Central memory CD4-positive, alpha-beta T cell (primary cell): Measurements from ENCODE around the gene THOP1.
"Not testable (repeated sequence)": the region's sequence is repeated elsewhere in the genome, so short reads cannot be mapped to it uniquely, and the experiment has no call there.

Experiments used
- DNase-seq: peaks from one replicate; pipeline ENCODE4 v3.0.0; 2022

THOP1 gene

DNA sequence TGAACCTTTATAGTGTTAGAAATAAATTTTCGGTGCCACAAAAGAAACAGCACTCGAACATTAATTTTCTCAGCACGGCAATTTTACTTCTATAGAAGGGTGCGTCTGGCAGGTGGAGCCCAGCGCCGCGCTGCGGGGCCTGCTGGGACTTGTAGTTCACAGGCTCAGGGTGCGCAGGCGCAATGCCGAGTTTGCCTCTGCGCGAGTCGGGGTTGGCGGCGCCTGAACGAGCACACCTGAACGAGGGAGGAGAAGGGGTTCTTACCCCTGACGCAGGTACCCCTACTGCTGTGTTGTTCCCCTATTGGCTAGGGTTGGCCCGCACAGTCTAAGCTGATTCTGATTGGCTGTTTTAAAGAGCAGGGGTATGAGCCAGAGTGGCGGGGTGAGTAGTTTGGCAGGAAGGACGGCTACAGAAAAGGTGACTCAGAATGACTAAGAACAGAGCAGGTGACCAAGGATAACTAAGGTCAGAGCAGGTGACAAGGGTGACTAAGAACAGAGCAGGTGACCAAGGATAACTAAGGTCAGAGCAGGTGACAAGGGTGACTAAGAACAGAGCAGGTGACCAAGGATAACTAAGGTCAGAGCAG is 32.0 kb downstream of the THOP1 start:
- DNase-seq: not testable (repeated sequence)

DNA sequence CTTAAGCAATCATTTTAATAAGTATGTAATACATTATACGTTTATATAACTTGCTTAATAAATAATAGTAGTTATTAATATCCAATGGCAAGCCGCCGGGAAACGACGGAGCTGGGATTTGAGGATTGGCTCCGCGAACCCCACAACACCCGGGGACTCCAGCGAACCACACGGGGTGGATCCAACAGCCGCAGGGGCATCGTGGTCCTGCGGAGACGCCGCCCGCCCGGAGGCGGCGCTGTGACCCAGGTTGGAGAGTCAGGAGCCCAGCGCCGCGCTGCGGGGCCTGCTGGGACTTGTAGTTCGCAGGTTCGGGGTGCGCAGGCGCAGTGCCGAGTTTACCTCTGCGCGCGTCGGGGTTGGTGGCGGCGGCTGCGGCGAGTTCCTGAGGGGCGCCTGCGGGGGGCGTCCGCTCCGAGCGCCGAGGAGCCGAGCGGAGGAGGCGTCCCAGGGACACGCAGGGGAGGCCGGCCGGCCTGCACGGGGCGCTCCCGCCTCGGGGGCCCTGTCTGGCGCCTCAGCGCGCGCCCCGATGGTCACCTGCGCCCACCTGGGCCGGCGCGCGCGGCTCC is 34.3 kb downstream of the THOP1 start, which contains the start of gene ZNF554:
ZNF554 (plus strand) TSS at position 329 of the 572 bp plus-strand sequence; CDS start at position 533, 204 bp downstream.
- DNase-seq: peak; percentile 96

DNA sequence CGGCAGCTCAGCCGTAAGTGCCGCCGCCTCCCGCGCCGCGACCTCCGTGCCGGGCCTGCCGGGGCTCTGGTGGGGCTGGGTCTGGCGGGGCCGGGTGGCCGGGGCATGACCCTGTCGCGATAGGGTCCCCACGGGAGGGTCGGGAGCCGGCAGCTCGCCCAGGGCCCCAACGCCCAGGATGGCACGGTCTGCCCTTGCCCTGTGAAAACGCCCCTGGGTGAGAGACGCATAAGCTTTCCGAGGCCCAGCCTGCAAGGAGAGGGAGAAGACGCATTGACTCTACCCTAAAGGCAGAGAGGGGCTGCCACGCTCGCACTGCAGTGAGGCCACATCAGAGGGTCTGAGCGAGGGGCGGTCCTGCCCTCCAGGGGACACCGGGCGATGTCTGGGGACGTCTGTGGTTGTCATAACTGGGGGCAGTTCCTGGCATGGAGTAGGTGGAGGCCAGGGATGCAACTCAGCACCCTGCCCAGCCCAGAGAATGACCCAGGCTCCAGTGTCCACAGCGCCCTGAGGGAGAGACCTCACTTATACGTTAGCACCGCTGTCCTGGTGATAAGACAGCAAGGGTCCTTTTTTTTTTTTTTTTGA is 34.9 kb downstream of the THOP1 start:
- DNase-seq: no peak

DNA sequence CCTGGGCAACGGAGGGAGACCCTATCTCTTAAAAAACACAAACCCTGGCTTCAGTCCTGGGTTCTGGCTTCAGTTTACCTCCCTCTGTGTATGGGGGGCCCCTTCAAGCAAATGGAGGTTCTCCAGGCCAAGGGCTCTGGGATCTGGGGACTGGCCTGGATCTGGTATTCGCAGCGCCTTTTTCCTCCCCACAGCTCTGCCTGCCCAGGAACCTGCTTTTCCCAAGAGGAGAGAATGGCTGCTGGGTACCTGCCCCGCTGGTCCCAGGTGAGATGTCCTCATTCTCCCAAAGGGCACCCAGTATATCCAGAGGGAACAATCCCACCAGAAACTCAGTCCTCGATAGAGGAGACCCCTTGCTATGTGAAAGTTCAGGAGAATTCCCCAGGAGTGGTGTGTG is 37.5 kb downstream of the THOP1 start:
- no peak for DNase-seq

DNA sequence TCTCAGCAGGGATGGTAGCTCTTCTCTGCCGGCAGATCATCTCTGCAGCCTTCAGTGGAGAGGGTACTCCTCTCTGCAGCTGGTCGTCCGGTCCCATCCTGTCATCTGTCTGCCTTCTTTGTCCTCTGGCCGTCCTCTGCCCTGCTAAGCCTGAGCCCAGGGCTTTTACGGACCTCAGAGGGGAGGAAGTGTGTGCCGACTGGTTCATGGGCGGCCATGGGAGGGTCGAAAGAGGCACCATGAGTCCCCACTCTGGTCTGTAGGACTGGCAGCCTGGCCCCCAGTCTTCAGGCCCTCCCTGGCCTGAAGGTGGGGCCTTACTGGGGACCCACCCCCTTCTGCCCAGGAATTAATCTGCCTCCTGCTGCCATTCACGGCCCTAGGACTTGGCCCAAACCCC is 38.3 kb downstream of the THOP1 start:
- DNase-seq: no peak

DNA sequence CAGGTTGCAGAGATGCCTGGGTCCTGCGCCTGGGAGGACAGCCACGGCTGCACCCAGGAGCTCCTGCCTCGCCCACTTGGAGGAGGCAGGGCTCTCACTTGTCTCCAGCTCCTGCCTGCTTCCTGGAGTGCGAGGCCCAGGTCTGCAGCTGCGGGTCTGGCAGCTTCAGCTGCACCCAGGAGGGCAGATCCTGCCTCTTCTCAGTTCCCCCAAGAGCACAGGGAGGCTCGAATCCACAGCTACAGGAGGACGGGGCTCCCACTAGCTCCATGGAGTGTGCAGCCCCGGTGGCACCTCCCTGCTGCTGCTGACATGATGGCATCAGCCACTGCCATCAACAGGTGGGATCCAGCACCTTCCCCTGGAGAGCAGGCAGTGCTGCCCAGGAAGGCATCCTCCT is 38.8 kb downstream of the THOP1 start:
- no peak for DNase-seq

DNA sequence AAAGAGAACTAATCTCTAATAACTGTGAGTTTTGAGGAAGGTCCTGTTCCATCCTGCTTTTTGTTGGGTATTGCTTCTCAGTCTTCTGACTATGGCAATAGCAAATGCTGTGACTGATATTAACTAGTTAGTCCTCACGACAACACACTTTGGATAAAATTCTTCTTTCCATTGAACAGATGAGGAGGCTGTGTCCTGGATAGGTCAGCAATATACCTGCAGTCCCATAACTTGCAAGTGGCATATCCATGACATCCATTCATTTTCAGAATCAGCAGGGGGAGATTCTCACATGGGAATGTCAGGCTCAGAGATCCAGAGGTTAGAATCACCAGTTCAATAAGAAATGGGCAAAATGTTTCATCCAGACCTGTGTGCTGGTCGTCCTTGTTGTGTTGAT is 41.7 kb downstream of the THOP1 start:
- DNase-seq: no peak

DNA sequence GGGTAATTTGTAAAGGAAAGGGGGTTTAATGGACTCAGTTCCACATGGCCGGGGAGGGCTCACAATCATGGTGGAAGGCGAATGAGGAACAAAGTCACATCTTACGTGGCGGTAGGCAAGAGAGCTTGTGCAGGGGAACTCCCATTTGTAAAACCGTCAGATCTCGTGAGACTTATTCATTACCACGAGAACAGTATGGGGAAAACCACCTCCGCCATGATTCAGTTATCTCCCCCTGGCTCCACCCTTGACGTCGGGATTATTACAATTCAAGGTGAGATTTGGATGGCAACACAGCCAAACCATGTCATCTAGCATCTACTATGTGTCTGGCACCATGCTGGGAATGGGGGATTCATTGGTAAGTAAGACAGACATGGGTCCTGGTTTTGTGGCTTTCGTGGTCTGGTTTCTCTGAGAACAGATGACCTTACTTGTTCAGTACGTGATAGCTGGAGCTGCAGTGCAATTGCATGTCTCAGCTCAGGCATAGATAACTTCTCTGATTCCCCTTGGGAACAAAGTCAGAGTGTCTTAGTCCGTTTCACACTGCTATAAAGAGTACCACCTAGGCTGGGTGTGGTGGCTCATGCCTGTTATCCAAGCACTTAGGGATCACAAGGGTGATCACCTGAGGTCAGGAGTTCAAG is 42.7 kb downstream of the THOP1 start:
- no peak for DNase-seq

DNA sequence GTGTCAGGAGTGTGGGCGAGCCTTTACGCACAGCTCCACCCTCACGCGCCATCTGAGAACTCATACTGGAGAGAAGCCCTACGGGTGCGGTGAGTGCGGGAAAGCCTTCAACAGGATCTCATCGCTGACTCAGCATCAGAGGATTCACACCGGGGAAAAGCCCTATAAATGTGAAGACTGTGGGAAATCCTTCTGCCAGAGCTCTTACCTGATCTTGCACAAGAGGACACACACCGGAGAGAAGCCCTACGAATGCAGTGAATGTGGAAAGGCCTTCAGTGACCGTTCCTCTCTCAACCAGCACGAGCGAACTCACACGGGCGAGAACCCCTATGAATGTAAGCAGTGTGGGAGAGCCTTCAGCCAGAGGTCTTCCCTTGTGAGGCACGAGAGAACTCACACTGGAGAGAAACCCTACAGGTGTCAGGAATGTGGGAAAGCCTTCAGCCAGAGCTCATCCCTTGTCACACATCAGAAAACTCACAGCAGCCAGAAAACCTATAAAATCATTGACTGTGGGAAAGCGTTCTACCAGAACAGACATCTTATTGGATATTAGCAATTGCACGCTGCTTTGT is 49.1 kb downstream of the THOP1 start:
- DNase-seq: no peak

DNA sequence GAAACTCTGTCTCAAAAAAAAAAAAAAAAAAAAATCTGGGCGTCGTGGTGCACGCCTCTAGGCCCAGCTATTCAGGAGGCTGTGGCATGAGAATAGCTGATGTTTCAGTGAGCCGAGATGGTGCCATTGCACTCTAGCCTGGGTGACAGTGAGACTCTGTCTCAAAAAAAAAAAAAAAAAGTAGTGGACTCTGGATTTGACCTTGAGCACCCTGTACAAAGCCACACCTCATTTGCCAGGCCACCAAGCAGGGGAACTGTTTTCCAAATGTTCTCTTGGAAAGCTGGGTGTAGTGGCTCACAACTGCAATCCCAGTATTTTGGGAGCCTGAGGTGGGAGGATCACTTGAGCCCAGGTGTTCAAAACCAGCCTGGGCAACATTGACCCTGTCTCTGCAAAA is 52.1 kb downstream of the THOP1 start:
- DNase-seq: no peak

DNA sequence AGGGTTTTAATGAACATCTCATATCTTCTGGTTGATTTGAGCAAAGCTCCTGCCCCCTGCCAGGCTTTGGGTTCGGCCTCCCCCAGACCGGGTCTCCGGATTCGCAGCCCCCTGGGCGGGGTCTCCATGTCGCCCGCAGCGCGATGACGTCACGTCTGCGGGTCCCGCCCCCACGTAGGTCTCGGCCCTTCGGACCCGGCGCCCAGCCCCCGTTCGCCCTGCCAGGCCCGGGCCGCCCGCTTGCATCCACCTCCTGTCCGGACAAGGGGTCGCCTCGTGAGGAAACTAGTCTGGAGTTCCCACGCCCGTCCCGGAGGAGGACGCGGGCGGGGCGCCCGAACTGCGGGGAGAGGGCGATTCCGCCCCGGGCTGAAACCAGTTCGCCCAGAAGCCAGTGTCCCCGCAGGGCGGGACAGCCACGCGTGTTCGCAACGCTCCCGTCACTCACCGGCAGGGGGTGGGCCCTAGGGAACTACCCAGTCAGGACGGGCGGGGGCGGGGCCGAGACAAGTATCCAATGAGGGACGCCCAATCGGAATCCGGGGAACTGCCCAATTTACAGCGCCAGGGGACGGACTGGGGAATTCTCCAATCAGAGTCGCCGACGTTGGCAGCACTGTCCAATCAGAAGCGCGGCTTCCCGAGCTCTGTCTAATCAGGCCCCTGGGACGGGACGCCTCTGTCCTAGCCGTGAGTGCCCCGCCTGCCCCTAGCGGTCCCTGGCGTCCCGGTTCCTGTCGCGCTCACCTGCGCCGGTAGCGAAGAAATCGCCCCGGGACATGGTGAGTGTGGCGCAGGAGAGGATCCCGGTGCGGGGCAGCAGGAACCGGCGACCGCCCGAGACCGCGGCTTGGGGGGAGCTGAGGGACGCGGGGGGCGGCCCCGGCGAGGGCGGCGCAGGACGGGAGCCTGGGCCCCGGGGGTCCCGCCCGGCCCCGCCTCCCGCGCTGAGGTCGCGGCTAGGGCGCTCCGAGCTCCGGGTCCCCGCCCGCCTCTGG is 55.8 kb downstream of the THOP1 start, which contains the start of gene ZNF555:
ZNF555 (plus strand) TSS at position 682 of the 998 bp plus-strand sequence; CDS start at position 780, 98 bp downstream.
- peak; percentile 98 for DNase-seq

DNA sequence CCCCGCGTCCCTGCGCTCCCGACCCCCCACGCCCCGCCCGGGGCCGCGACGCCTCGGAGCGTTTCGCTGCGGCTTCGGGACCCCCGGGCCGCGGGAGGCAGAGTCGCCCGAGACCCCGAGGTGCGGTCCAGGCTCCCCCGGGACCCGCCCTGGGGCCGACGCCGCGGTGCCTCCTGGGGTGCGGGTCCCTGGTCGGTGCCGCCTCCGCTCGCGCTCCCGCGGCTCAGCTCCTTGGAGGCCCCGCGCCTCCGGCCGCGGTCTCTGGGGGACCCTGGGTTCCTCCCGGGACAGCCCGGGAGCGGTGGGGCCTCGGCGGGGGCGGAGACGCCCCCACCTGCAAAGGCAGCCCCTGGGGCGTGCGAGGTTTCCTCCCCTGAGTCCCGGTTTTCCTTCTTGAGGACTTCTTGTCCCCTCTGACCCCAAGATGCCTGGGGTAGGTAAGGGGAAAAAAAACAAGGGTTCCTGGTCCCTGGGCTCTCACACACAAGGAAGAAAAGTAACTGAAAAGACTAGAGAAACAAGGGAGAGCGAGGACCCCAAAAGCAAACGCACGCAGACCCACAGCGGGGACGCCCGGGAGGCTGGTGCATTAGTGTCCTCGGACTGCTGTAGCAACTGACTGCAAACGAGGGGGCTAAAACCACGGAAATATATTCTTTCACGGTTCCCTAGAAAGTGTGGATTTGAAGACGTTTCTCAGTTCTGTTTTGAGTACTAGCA is 56.7 kb downstream of the THOP1 start:
- no peak for DNase-seq

DNA sequence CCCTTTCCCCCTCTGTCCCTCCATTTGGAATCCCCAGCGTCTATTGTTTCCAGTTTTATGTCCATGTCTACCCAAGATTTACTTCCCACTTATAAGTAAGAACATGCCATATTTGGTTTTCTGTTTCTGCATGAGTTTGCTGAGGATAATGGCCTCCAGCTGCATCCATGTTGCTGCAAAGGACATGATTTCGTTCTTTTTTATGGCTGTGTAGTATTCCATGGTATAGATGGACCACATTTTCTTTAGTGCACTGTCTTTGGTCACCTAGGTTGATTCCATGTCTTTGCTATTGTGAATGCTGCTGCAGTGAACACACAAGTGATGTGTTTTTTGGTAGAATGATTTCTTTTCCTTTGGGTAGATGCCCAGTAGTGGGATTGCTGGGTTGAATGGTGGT is 59.8 kb downstream of the THOP1 start:
- no peak for DNase-seq

DNA sequence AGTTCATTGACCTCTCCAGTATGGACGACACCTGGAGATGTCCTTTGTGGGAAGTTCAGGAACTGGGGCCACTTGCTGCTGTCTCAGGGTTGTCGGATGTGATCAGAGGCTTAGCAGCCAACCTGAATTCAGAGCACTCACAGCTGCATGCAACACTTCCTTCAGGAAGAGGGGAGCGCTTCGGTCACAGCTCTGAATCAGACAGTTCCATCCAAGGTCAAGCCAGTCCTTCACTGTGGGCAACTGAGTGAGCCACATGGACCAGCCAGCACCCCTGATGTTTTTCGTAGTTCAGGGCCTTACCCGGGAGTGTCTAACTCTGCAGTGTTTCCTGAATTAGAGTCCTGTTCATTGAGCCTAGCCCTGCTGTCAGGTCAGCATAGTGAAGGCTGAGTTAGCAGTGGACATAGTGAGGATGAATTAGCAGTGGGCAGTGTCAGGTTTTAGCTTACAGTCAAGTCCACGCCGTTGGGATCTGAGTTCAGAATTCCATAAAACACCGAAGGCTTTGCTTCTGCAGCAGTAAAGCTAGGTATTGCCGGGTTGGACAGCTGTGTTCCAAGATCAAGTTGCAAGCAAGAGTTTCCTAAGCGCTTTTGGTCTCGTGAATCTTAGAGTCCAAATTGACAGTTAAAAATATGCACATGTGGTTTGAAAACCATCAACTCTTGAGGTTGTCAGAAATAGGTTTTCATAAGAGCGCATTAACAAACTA is 61.0 kb downstream of the THOP1 start:
- no peak for DNase-seq

DNA sequence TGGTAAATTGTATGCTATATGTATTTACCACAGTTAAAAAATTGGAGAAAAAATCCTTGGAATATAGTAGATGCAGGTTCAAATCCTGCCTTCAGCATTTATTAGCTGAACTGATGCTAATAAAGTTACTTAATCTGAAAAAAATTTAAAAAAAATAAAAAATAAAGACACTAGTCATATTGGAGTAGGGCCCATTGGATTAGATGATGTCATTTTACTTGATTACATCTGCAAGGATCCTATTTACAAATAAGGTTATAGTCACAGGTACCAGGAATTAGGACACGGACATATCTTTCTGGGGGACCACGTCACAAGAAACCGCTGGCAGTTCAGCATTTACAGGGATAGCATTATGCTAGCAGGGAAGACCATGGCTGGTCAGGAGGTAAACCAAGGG is 62.2 kb downstream of the THOP1 start:
- no peak for DNase-seq

DNA sequence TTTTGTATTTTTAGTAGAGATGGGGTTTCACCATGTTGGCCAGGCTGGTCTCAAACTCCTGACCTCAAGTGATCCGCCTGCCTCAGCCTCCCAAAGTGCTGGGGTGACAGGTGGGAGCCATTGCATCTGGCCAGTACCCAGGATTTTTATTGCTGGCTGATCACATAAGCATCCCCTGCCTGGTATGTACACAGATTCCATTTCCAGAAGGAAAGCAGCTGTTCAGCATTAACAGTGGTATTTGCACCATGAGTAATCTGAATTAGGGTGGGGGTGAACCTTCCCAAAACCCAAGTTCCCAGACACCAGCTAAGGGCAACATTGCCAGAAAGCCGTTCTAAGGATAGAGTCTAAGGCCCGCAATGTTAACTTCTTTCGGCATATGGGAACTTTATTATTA is 63.3 kb downstream of the THOP1 start:
- no peak for DNase-seq

DNA sequence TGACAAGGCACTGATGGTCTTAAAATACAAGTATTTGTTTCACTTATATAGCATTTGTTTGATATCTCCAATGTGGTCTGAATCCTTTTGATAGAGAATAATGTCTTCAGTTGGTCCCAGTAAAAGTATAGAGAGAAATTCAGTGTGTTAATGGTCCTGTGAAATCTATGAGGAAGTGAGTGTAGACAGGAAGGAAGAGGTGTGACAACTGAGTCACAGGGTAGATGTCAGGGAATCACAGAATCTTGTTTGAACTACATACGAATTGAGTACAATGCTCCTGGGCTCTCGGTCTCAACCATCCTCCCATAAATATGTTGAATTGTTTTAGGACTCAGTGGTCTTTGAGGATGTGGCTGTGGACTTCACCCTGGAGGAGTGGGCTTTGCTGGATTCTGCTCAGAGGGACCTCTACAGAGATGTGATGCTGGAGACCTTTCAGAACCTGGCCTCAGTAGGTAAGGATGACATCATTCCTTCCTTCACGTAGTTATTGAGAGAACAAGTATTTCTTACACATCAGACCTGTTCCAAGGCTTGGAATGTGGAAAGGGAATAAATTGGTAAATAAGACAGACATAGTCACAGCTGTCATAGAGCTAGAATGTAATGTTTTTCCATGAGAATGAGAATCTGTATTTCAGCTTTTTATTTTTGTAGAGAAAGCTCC is 65.1 kb downstream of the THOP1 start:
- no peak for DNase-seq

DNA sequence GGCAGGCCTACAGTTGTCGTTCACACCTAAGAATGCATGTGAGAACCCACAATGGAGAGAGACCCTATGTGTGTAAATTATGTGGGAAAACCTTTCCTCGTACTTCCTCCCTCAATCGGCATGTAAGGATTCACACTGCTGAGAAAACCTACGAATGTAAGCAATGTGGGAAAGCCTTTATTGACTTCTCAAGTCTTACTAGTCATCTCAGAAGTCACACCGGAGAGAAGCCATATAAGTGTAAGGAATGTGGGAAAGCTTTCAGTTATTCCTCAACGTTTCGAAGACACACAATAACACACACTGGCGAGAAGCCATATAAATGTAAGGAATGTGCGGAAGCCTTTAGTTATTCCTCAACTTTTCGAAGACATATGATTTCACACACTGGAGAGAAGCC is 67.3 kb downstream of the THOP1 start:
- DNase-seq: no peak

DNA sequence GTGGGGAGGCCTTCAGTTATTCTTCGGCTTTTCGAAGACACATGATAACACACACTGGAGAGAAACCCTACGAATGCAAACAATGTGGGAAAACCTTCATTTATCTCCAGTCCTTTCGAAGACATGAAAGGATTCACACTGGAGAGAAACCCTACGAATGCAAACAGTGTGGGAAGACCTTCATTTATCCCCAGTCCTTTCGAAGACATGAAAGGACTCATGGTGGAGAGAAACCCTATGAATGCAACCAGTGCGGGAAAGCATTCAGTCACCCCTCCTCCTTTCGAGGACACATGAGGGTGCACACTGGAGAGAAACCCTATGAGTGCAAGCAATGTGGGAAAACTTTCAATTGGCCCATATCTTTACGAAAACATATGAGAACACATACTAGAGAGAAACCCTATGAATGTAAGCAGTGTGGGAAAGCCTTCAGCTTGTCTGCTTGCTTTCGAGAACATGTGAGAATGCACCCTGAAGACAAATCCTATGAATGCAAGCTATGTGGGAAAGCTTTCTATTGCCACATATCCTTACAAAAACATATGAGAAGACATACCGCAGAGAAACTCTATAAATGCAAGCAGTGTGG is 67.8 kb downstream of the THOP1 start:
- no peak for DNase-seq

DNA sequence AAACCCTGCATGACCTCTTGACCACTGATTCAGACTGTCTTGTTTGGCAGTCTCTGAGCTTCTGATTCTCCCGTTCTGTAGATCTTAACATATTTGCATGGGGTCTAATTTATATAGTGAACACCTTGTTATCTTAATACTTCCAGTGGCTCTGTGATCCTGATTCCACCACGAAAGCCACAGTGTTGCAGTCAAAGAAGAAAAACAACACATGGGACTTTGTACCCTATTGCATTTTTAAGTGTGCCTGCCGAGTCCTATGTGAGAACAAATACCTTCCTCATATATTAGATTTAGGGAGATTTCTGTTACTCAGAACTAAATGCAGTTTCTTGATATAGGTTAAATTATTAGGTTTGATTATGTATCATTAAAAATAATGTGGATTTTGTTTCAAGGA is 69.5 kb downstream of the THOP1 start:
- no peak for DNase-seq
